HG02678 (cell line): ENCODE results near the gene CHD5.

Source experiments
- ATAC-seq: cut with Tn5 transposase; IDR thresholded peaks from one replicate; pipeline ENCODE4 v1.9.1; 2021; ENCODE audit warnings: mild to moderate bottlenecking, moderate library complexity; ENCODE audit not compliant: unreplicated experiment

Gene CHD5

GRCh38 chr1:6101826-6102531 lies 78.1 kb downstream of the CHD5 start:
- no peak for ATAC-seq

GRCh38 chr1:6100861-6101783 lies 79.0 kb downstream of the CHD5 start:
- no peak for ATAC-seq

- ATAC-seq, result no peak
Observed at GRCh38 chr1:6099787-6100765, 80.0 kb downstream of the CHD5 start.

GRCh38 chr1:6099297-6099696 lies 80.8 kb downstream of the CHD5 start:
- no peak for ATAC-seq

GRCh38 chr1:6098303-6099215 lies 81.6 kb downstream of the CHD5 start:
- no peak for ATAC-seq

GRCh38 chr1:6097824-6098223 lies 82.3 kb downstream of the CHD5 start:
- no peak for ATAC-seq

- no peak for ATAC-seq
Observed at GRCh38 chr1:6097117-6097595, 83.0 kb downstream of the CHD5 start.

GRCh38 chr1:6096243-6097116 lies 83.6 kb downstream of the CHD5 start:
- no peak for ATAC-seq

- ATAC-seq, result no peak
Observed at GRCh38 chr1:6095511-6096242, 84.4 kb downstream of the CHD5 start.

GRCh38 chr1:6094801-6095505 lies 85.2 kb downstream of the CHD5 start:
- no peak for ATAC-seq

- ATAC-seq, result no peak
Observed at GRCh38 chr1:6094246-6094645, 85.9 kb downstream of the CHD5 start.

- ATAC-seq, result no peak
Observed at GRCh38 chr1:6093611-6094010, 86.5 kb downstream of the CHD5 start.

GRCh38 chr1:6093071-6093470 lies 87.0 kb downstream of the CHD5 start:
- ATAC-seq, result no peak

GRCh38 chr1:6092211-6092610 lies 87.9 kb downstream of the CHD5 start:
- no peak for ATAC-seq

GRCh38 chr1:6091823-6092109 lies 88.4 kb downstream of the CHD5 start:
- no peak for ATAC-seq

- ATAC-seq, result no peak
Observed at GRCh38 chr1:6090996-6091822, 88.9 kb downstream of the CHD5 start.

- ATAC-seq, result no peak
Observed at GRCh38 chr1:6090288-6090687, 89.8 kb downstream of the CHD5 start.
